Esophagus muscularis mucosa (tissue), 4 donors: ENCODE measurements around the gene NNT. TPM values are rescaled to one million over a fixed set of nuclear protein-coding genes. Genes with fewer than 3 reads are reported as not detected.

Experiments
- DNase-seq: peaks from one replicate; pipeline ENCODE4 v3.0.0-alpha.2; 2017; ENCODE audit errors: extremely low spot score
- H3K27ac ChIP-seq, 4 donors: fragments of 200-600 bp; sonication (generic); replicated peaks in 1 of 4; 1 replicate in 3 of 4; 2 replicates in 1 of 4; pipeline ENCODE4 v1.5.1; 2016 to 2019; ENCODE audit warnings: mild to moderate bottlenecking in 1 of 4
- H3K27me3 ChIP-seq, 4 donors: fragments of 200-600 bp; sonication (generic); one replicate each; pipeline versions ENCODE4 v1.5.1 to v1.6.0; 2016 to 2019
- H3K36me3 ChIP-seq, 4 donors: fragments of 200-600 bp; sonication (generic); one replicate each; pipeline ENCODE4 v1.5.1; 2016 to 2019
- H3K4me1 ChIP-seq, 4 donors: fragments of 200-600 bp; sonication (generic); one replicate each; pipeline ENCODE4 v1.5.1; 2016 to 2019
- H3K4me3 ChIP-seq, 4 donors: fragments of 200-600 bp; sonication (generic); 1 replicate in 2 of 4; 2 replicates in 2 of 4; pipeline ENCODE4 v1.5.1; 2016 to 2019; ENCODE audit warnings: mild to moderate bottlenecking in 4 of 4, moderate library complexity in 1 of 4
- H3K9me3 ChIP-seq, 4 donors: fragments of 200-600 bp; sonication (generic); 1 replicate in 3 of 4; 2 replicates in 1 of 4; pipeline ENCODE4 v1.5.1; 2016 to 2019
- EP300 ChIP-seq: sonication (generic); formaldehyde crosslinking; IDR thresholded peaks from one replicate; pipeline ENCODE4 v1.6.1; 2017; ENCODE audit warnings: antibody characterized with exemption
- POLR2A ChIP-seq: fragments of 450-650 bp; IDR thresholded peaks from one replicate; pipeline ENCODE4 v1.6.1; 2017; ENCODE audit warnings: antibody characterized with exemption, moderate library complexity, mild to moderate bottlenecking, low read depth
- POLR2AphosphoS5 ChIP-seq, 2 donors: sonication (generic); formaldehyde crosslinking; IDR thresholded peaks; one replicate each; pipeline ENCODE4 v1.6.1; 2017; ENCODE audit warnings: antibody characterized with exemption in 2 of 2
- WGBS: methylation state at CpG from one replicate; pipeline ENCODE4 v1.1.5; 2018; 5-methylcytosine and 5-hydroxymethylcytosine counted together
- intact Hi-C: fragments of 100-400 bp; cut with DNase I; formaldehyde crosslinking; loops from one replicate; pipeline ENCODE4 v1.15.1; 2023
- total RNA-seq, 4 donors: library from RNA; depleted of rRNA; stranded (reverse); fragments of >200 nt; gene quantifications; one replicate each; pipeline versions ENCODE4 v1.1.0 to v1.2.1, GENCODE V29; 2016
- TF ChIP-seq, protein P1 (sequence below), 3 experiments: fragments of 200-600 bp in 2 of 3; fragments of 450-650 bp in 1 of 3; sonication (generic) in 2 of 3; IDR thresholded peaks; one replicate each; pipeline ENCODE4 v1.5.1; 2017 to 2019; ENCODE audit warnings: antibody characterized with exemption in 3 of 3, mild to moderate bottlenecking in 2 of 3, moderate library complexity in 1 of 3

NNT gene
- total RNA-seq, 4 donors from 2014 or later = 49.0 to 90.1 (median 70.3) TPM

DNA sequence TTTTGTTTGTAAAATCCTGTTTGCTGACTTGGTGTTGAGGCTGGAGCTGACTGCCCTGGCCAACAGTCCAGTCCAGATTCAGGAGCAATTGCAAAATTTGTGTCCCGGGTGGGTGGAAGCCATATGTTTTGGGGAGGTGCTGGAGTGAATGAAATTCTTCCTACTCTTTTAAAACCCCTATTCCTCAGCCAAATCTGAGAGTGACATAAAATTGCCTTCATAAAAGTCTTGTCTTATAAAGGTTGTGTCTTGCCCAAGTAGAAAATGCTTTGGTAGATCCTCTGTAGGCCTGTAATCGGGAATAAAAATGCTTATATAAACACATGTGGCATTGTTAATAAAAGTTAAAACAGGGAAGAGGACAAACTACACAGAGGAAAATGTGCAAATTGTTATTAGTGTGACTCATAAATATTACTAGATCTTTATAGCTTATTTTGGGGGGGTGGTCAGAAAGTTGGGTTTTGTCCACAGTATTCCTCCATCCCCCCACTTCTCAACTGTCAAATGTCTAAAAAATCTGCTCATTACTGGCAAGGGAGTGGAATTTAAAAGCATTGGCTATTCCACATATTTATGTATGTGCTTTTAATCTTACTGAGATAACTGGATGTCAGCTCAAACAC, 45.6 kb downstream of the NNT start:
- Histone ChIP-seq H3K9me3 (no peaks in the 10 kb centered on the region), H3K4me1 (peaks cover 0 to 10% (median 2%) of the 10 kb centered on the region in 4 donors), H3K36me3 (peaks cover 26 to 92% (median 67%) of the 10 kb centered on the region in 4 donors), H3K27ac (no peak overlapping the region), H3K27me3 (no peaks in the 10 kb centered on the region), H3K4me3 (no peak overlapping the region)
- 44% methylated on average over 2 of the region's 2 CpGs for WGBS
- no peak for DNase-seq
- TF ChIP-seq, protein P1, sequence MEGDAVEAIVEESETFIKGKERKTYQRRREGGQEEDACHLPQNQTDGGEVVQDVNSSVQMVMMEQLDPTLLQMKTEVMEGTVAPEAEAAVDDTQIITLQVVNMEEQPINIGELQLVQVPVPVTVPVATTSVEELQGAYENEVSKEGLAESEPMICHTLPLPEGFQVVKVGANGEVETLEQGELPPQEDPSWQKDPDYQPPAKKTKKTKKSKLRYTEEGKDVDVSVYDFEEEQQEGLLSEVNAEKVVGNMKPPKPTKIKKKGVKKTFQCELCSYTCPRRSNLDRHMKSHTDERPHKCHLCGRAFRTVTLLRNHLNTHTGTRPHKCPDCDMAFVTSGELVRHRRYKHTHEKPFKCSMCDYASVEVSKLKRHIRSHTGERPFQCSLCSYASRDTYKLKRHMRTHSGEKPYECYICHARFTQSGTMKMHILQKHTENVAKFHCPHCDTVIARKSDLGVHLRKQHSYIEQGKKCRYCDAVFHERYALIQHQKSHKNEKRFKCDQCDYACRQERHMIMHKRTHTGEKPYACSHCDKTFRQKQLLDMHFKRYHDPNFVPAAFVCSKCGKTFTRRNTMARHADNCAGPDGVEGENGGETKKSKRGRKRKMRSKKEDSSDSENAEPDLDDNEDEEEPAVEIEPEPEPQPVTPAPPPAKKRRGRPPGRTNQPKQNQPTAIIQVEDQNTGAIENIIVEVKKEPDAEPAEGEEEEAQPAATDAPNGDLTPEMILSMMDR (IDR thresholded peaks at IDR 0.05) = no peak
- no peak for TF ChIP-seq POLR2A
- TF ChIP-seq POLR2AphosphoS5 (IDR thresholded peaks at IDR 0.05) = no peak
- TF ChIP-seq EP300 = no peak
- intact Hi-C loops = no loop called here

- H3K27ac ChIP-seq = no peak overlapping the region
- peaks cover 28 to 94% (median 70%) of the 10 kb centered on the region in 4 donors for H3K36me3 ChIP-seq
- 40% methylated on average over 2 of the region's 2 CpGs for WGBS
- H3K4me1 ChIP-seq = peaks cover 0 to 10% (median 2%) of the 10 kb centered on the region in 4 donors
- no peaks in the 10 kb centered on the region for H3K9me3 ChIP-seq
- TF ChIP-seq POLR2AphosphoS5 (IDR thresholded peaks at IDR 0.05) = no peak
- TF ChIP-seq EP300 = no peak
- TF ChIP-seq, protein P1 (IDR thresholded peaks at IDR 0.05) = no peak
- TF ChIP-seq POLR2A = no peak
- no peak overlapping the region for H3K4me3 ChIP-seq
- DNase-seq = no peak
- H3K27me3 ChIP-seq = no peaks in the 10 kb centered on the region
- intact Hi-C loops = no loop called here
Measured at GRCh38 chr5:43649256-43649655, 46.3 kb downstream of the NNT start.

DNA sequence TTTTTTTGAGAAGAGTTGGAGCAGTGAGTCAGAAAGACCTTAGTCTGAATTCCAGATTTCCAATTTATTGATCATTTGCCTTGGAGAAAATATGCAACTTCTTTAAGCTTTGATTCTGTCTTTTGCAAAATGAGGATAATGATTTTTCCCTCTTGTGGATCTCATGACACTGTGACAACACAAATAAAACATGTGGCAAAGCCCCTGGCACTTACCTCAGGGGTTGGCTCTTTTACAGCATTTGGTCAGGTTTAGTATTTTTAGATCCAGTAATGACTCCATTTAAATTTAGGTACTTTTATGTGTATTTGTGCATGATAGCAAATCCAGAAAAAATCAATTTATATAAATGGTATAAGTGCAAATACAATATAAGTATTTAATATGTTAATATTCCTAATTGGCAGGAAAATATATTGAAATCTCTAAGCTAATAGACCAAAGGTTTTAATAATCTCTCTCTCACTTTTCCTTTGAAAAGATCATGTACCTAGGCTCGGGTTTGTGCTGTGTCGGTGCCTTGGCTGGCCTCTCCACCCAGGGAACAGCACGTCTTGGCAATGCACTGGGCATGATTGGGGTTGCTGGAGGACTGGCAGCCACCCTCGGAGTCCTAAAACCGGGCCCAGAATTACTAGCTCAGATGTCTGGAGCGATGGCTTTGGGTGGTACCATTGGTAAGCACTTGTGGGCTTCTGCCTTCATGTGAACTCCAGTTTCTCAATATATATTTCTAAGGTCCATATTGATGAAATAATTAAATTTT, 49.7 kb downstream of the NNT start:
- 92% methylated on average over 6 of the region's 6 CpGs for WGBS
- H3K36me3 ChIP-seq = peaks cover 20 to 88% (median 70%) of the 10 kb centered on the region in 4 donors

GRCh38 chr5:43658509-43658908, 55.5 kb downstream of the NNT start:
- H3K27ac ChIP-seq = peak overlapping the region in 3 of 4 donors; percentile 14 to 28 (median 25)
- DNase-seq = no peak
- H3K36me3 ChIP-seq = peaks cover 16 to 60% (median 42%) of the 10 kb centered on the region in 4 donors
- H3K4me1 ChIP-seq = peaks cover 0 to 13% (median 9%) of the 10 kb centered on the region in 4 donors
- intact Hi-C loops = no loop called here
- TF ChIP-seq EP300 = no peak
- no peak for TF ChIP-seq POLR2A
- TF ChIP-seq, protein P1 (IDR thresholded peaks at IDR 0.05) = no peak
- TF ChIP-seq POLR2AphosphoS5 (IDR thresholded peaks at IDR 0.05) = no peak
- no peak overlapping the region for H3K4me3 ChIP-seq
- WGBS = 72% methylated on average over 1 of the region's 1 CpG
- no peaks in the 10 kb centered on the region for H3K9me3 ChIP-seq
- H3K27me3 ChIP-seq = no peaks in the 10 kb centered on the region

More for the DNA sequence above, 49.7 kb downstream of the NNT start:
- intact Hi-C loops = no loop called here
- Histone ChIP-seq H3K27me3 (no peaks in the 10 kb centered on the region), H3K9me3 (no peaks in the 10 kb centered on the region), H3K4me3 (no peak overlapping the region), H3K4me1 (peaks cover 0 to 10% (median 2%) of the 10 kb centered on the region in 4 donors), H3K27ac (no peak overlapping the region)
- no peak for DNase-seq
- TF ChIP-seq, protein P1 (IDR thresholded peaks at IDR 0.05) = no peak
- TF ChIP-seq POLR2AphosphoS5 (IDR thresholded peaks at IDR 0.05) (no peak), EP300 (no peak), POLR2A (no peak)
